ENCODE results near the gene TINCR. TPM values are rescaled to one million over a fixed set of nuclear protein-coding genes. Genes with fewer than 3 reads are reported as not detected.
A peak's percentile ranks its signal among the peaks of the same experiment; 100 is the strongest.

TINCR gene
- total RNA-seq, 4 donors from 2014 or later = 173 to 255 (median 185) TPM

- Histone ChIP-seq H3K27ac (no peak overlapping the region), H3K27me3 (no peaks in the 10 kb centered on the region), H3K9me3 (no peaks in the 10 kb centered on the region), H3K4me3 (no peak overlapping the region), H3K36me3 (peaks cover 15% of the 10 kb centered on the region), H3K4me1 (peaks cover 14% of the 10 kb centered on the region)
- TF ChIP-seq EP300 (IDR thresholded peaks at IDR 0.05) = no peak
- no peak for TF ChIP-seq CTCF (IDR thresholded peaks at IDR 0.05)
- DNase-seq (ENCODE audit: low spot score in 2 of 2) = no peak
- 89% methylated on average over 7 of the region's 7 CpGs for WGBS
These were observed 11.9 kb upstream of the TINCR start for GRCh38 chr19:5579697-5580096.

GRCh38 chr19:5579286-5579685 lies 11.5 kb upstream of the TINCR start:
- no peak overlapping the region for H3K4me3 ChIP-seq
- H3K9me3 ChIP-seq = no peaks in the 10 kb centered on the region
- TF ChIP-seq CTCF (IDR thresholded peaks at IDR 0.05) (no peak), POLR2A (IDR thresholded peaks at IDR 0.05) (no peak), POLR2AphosphoS5 (IDR thresholded peaks at IDR 0.05) (no peak)
- H3K27me3 ChIP-seq = no peaks in the 10 kb centered on the region
- 97% methylated on average over 3 of the region's 6 CpGs for WGBS
- peaks cover 14% of the 10 kb centered on the region for H3K4me1 ChIP-seq
- no peak for DNase-seq (ENCODE audit: low spot score in 2 of 2)
- H3K36me3 ChIP-seq = peaks cover 15% of the 10 kb centered on the region
- H3K27ac ChIP-seq = no peak overlapping the region

GRCh38 chr19:5578097-5578846 lies 10.5 kb upstream of the TINCR start:
- peak overlapping the region; percentile 19 for H3K4me3 ChIP-seq
- peak in 1 of 2 donors; percentile 84 for DNase-seq (ENCODE audit: low spot score in 2 of 2)
- H3K36me3 ChIP-seq = peaks cover 12% of the 10 kb centered on the region
- H3K9me3 ChIP-seq = no peaks in the 10 kb centered on the region
- peaks cover 14% of the 10 kb centered on the region for H3K4me1 ChIP-seq
- no peaks in the 10 kb centered on the region for H3K27me3 ChIP-seq
- peak overlapping the region; percentile 88 for H3K27ac ChIP-seq
- WGBS = 21% methylated on average over 27 of the region's 28 CpGs
- TF ChIP-seq CTCF (IDR thresholded peaks at IDR 0.05) (peak; percentile 88 to 97), POLR2AphosphoS5 (IDR thresholded peaks at IDR 0.05) (no peak)

- WGBS = 69% methylated on average over 6 of the region's 6 CpGs
- no peak for DNase-seq (ENCODE audit: low spot score in 2 of 2)
- Histone ChIP-seq H3K27me3 (no peaks in the 10 kb centered on the region), H3K27ac (no peak overlapping the region), H3K4me1 (peaks cover 24% of the 10 kb centered on the region), H3K9me3 (no peaks in the 10 kb centered on the region), H3K36me3 (no peaks in the 10 kb centered on the region), H3K4me3 (no peak overlapping the region)
- no peak for TF ChIP-seq POLR2A (IDR thresholded peaks at IDR 0.05)
- no peak for TF ChIP-seq EP300 (IDR thresholded peaks at IDR 0.05)
- no peak for TF ChIP-seq POLR2AphosphoS5 (IDR thresholded peaks at IDR 0.05)
- no peak for TF ChIP-seq CTCF (IDR thresholded peaks at IDR 0.05)
These were observed 7.8 kb upstream of the TINCR start for GRCh38 chr19:5575590-5575989.

- no peak for DNase-seq (ENCODE audit: low spot score in 2 of 2)
- Histone ChIP-seq H3K9me3 (no peaks in the 10 kb centered on the region), H3K4me1 (peaks cover 17% of the 10 kb centered on the region), H3K4me3 (no peak overlapping the region), H3K27me3 (peaks cover 15% of the 10 kb centered on the region), H3K27ac (peak overlapping the region; percentile 14), H3K36me3 (no peaks in the 10 kb centered on the region)
- TF ChIP-seq POLR2AphosphoS5 (IDR thresholded peaks at IDR 0.05) (no peak), POLR2A (IDR thresholded peaks at IDR 0.05) (no peak), CTCF (IDR thresholded peaks at IDR 0.05) (no peak), EP300 (IDR thresholded peaks at IDR 0.05) (no peak)
- 73% methylated on average over 14 of the region's 14 CpGs for WGBS
These were observed 5.0 kb upstream of the TINCR start for GRCh38 chr19:5572556-5573286.

Data from suprapubic skin (tissue), 4 donors.